WERI-Rb-1 (cell line): ENCODE measurements around the gene TRAPPC2B.
A peak's percentile ranks its signal among the peaks of the same experiment; 100 is the strongest.

ENCODE experiments used
- DNase-seq: peaks from one replicate; pipeline ENCODE4 v3.0.0-alpha.2; 2020
- H3K27ac ChIP-seq: fragments of 250-450 bp; sonication (Bioruptor Pico); 2 replicates; pipeline ENCODE4 v1.5.1; 2020; ENCODE audit warnings: mild to moderate bottlenecking, moderate library complexity
- H3K27me3 ChIP-seq: fragments of 250-450 bp; sonication (Bioruptor Pico); 2 replicates; pipeline ENCODE4 v1.5.1; 2021; ENCODE audit warnings: mild to moderate bottlenecking, low read depth, moderate library complexity; ENCODE audit not compliant: insufficient read depth, severe bottlenecking
- H3K36me3 ChIP-seq: fragments of 250-450 bp; sonication (Bioruptor Pico); 2 replicates; pipeline ENCODE4 v1.5.1; 2020; ENCODE audit warnings: mild to moderate bottlenecking, moderate library complexity
- H3K4me3 ChIP-seq: 2 replicates; pipeline ENCODE4 v1.5.1; 2011; ENCODE audit warnings: low read depth, mild to moderate bottlenecking, control low read depth, low read length
- H3K9me3 ChIP-seq: fragments of 250-450 bp; sonication (Bioruptor Pico); 2 replicates; pipeline ENCODE4 v1.5.1; 2021; ENCODE audit warnings: mild to moderate bottlenecking, moderate library complexity; ENCODE audit not compliant: severe bottlenecking
- TF ChIP-seq, protein P1 (sequence below): IDR thresholded peaks from 2 replicates; pipeline ENCODE4 v1.5.1; 2011; ENCODE audit warnings: low read depth, mild to moderate bottlenecking, control low read depth, inconsistent platforms, low read length

The TRAPPC2B gene

DNA sequence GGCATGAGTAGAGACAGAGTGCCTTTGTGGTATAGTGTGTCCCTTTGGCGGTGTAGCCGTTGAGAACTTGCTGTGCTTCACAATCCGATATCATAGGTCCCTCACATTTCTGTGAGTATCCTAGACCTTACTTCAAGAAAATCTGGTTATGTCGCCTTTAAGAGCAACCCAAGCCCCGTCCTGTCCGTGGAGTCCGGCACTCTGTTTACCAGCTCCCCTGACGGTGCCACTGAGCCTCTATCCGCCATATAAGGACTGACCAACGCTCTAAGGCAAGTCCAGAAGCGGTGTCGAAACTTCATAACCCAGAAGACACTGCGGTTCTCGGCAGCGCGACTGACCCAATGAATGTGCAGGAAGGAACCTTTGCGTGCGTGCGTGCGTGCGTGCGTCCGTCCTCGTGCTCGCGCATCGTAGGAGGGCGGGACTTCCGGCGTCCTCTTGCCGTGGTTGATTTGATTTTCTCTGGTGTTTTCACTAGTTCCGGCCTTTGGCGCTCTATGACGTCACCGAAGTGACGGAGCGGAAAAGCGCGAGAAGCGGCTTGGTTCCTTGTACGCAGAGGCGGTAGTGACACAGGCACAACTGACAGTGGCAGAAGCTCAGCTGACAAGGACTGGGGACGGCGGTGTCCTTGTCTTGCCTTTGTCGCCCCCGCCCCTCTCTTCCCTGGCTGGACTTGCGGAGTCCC lies at the start of gene TRAPPC2B, which contains the start of gene ZNF547:
Gene TRAPPC2B, plus strand, starts transcription at position 555 of the 691 bp plus-strand sequence. CDS start 1,283 bp downstream, outside the sequence.
Gene ZNF547, plus strand, starts transcription at position 555 of the 691 bp plus-strand sequence. CDS start 5,005 bp downstream, outside the sequence.
- H3K4me3 ChIP-seq: peak within 1 kb of the TSS; percentile 90

DNA sequence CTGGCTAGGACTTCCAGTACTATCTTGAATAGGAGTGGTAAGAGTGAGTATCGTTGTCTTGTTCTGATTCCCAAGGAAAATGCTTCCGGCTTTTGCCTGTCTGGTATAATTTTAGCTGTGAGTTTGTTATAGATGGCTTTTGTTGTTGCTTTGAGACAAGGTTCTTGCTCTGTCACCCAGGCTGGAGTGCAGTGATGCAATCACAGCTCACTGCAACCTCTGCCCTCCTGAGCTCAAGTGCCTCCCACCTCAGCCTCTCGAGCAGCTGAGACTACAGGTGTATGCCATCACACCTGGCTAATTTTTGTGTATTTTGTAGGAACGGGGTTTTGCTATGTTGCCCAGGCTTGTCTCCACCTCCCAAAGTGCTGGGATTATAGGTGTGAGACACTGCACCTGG lies 49.2 kb upstream of the TRAPPC2B start:
- H3K4me3 ChIP-seq: no peak overlapping the region
- TF ChIP-seq, protein P1, sequence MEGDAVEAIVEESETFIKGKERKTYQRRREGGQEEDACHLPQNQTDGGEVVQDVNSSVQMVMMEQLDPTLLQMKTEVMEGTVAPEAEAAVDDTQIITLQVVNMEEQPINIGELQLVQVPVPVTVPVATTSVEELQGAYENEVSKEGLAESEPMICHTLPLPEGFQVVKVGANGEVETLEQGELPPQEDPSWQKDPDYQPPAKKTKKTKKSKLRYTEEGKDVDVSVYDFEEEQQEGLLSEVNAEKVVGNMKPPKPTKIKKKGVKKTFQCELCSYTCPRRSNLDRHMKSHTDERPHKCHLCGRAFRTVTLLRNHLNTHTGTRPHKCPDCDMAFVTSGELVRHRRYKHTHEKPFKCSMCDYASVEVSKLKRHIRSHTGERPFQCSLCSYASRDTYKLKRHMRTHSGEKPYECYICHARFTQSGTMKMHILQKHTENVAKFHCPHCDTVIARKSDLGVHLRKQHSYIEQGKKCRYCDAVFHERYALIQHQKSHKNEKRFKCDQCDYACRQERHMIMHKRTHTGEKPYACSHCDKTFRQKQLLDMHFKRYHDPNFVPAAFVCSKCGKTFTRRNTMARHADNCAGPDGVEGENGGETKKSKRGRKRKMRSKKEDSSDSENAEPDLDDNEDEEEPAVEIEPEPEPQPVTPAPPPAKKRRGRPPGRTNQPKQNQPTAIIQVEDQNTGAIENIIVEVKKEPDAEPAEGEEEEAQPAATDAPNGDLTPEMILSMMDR: no peak
- H3K36me3 ChIP-seq: no peaks in the 10 kb centered on the region
- no peaks in the 10 kb centered on the region for H3K27me3 ChIP-seq
- H3K27ac ChIP-seq: no peak overlapping the region
- DNase-seq: no peak
- no peaks in the 10 kb centered on the region for H3K9me3 ChIP-seq

More for the DNA sequence above, at the start of gene TRAPPC2B, which contains the start of gene ZNF547:
- DNase-seq: peak; percentile 99
- TF ChIP-seq, protein P1: no peak
- H3K27ac ChIP-seq: peak within 1 kb of the TSS; percentile 78
- H3K27me3 ChIP-seq: no peaks in the 10 kb centered on the region
- no peaks in the 10 kb centered on the region for H3K9me3 ChIP-seq
- H3K36me3 ChIP-seq: peaks cover 12% of the 10 kb centered on the region

DNA sequence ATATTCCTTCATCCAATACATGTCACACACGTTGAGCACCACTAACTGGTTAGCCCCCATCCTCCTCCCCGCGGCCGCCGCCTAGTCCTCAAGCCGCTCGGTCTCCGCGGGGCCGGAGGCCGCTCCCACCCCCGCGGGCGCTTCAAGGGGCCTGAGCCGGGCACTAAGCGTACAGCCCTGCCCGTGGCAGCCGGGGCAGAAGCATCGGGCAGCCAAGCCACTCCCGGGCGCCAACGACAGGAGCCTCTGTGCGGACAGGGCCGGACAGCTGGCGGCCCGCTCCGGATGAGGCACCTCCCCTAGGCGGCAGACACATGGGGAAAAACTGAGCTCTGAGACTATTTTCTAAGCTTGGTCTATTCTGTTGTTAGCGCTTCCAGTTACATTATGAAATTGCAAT lies 45.8 kb upstream of the TRAPPC2B start:
- Histone ChIP-seq H3K4me3 (no peak overlapping the region), H3K27ac (no peak overlapping the region), H3K36me3 (peaks cover under 1% of the 10 kb centered on the region; the same call in 1 of the 2 replicates), H3K27me3 (no peaks in the 10 kb centered on the region), H3K9me3 (no peaks in the 10 kb centered on the region)
- no peak for DNase-seq
- TF ChIP-seq, protein P1: no peak

DNA sequence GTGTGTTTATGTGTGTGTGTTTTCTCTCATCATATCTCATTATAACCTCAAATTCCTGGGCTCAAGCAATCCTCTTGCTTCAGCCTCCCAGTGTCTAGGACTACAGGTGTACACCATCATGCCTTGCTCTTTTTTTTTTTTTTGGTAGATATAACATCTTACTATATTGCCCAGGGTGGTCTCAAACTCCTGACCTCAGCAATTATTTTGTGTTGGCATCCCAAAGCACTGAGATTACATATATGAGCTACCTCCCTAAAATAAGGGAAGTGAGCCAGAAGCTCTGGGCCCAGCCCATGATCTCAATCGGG lies 43.5 kb upstream of the TRAPPC2B start:
- Histone ChIP-seq H3K9me3 (no peaks in the 10 kb centered on the region), H3K36me3 (peaks cover 18% of the 10 kb centered on the region), H3K27me3 (no peaks in the 10 kb centered on the region), H3K27ac (peak overlapping the region; percentile 93), H3K4me3 (peak overlapping the region; percentile 87)
- TF ChIP-seq, protein P1: no peak
- DNase-seq: no peak

DNA sequence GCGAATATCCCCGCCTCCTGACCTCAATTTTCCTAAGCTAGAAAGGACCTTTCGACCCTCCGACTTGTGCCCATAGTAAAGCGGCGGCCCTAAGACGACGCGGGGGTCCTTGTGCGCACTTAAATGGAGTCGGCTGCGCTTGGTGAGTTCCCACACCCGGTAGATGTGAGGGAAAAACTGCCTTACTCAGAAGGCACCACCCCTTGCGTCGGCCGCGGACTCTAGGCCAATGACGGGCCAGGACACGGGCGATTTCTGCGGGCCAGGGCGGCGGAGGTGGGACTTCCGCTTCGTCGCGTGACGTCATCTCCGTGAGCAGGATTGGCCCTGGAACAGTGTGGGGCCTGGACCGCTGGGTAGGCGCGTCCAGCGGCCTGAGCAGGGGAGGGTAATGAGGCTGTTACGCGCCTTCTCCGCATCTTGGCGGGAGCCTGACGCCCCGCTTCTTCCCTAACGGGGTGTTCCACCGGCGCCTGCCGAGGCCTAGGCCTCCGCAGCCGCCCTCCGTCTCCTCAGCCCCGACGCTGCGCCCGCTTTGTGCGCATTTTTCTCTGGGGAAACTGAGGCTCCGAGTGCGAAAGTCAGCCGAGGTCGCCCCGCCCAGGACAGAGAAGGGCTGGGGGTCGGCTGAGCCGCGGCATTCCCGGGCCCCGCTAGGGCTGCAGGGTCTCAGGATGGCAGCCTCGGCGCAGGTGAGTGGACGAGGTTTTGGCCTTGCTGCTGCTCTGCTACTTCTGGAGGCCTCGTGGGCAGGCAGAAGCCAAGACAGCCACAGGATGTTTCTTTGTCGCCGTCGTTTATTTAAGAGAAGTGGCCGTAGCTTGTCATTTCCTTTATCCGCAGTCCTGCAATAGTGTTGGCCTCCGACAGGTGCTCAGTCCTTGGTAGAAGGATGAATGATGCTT lies 42.9 kb upstream of the TRAPPC2B start, which contains the start of gene ZNF543:
Gene ZNF543, plus strand, starts transcription at position 293 of the 905 bp plus-strand sequence. Its CDS starts 382 bp downstream, at position 675.
- no peaks in the 10 kb centered on the region for H3K27me3 ChIP-seq
- peaks cover 24% of the 10 kb centered on the region for H3K36me3 ChIP-seq
- peak within 1 kb of the TSS; percentile 93 for H3K27ac ChIP-seq
- TF ChIP-seq, protein P1: no peak
- peak; percentile 96 for DNase-seq
- H3K4me3 ChIP-seq: peak within 1 kb of the TSS; percentile 87
- H3K9me3 ChIP-seq: no peaks in the 10 kb centered on the region
